Stomach (tissue), 9 donors: Measurements from ENCODE around the gene MED13L. TPM values are rescaled to one million over a fixed set of nuclear protein-coding genes. Genes with fewer than 3 reads are reported as not detected.

Source experiments
- DNase-seq, 2 donors: peaks; one replicate each; pipeline versions ENCODE4 v3.0.0 to v3.0.0-alpha.2; 2013 to 2019
- H3K27ac ChIP-seq, 5 donors: fragments of 200-600 bp in 4 of 5; sonication (generic) in 4 of 5; one replicate each; pipeline ENCODE4 v1.5.1; 2013 to 2019; ENCODE audit warnings: mild to moderate bottlenecking in 1 of 5, moderate library complexity in 1 of 5
- H3K27me3 ChIP-seq, 3 donors: fragments of 200-600 bp; sonication (generic); one replicate each; pipeline ENCODE4 v1.5.1; 2017 to 2019; ENCODE audit warnings: mixed run types in 1 of 3
- H3K36me3 ChIP-seq, 4 donors: fragments of 200-600 bp; sonication (generic); 1 replicate in 3 of 4; 2 replicates in 1 of 4; pipeline ENCODE4 v1.5.1; 2016 to 2019
- H3K4me1 ChIP-seq, 4 donors: fragments of 200-600 bp; sonication (generic); one replicate each; pipeline ENCODE4 v1.5.1; 2016 to 2019
- H3K4me3 ChIP-seq, 4 donors: fragments of 200-600 bp; sonication (generic) in 3 of 4; one replicate each; pipeline ENCODE4 v1.5.1; 2016 to 2019; ENCODE audit warnings: mild to moderate bottlenecking in 1 of 4
- H3K9me3 ChIP-seq, 4 donors: fragments of 200-600 bp; sonication (generic); one replicate each; pipeline ENCODE4 v1.5.1; 2016 to 2019
- CTCF ChIP-seq, 7 experiments: fragments of 450-650 bp in 4 of 7; fragments of 200-600 bp in 3 of 7; sonication (generic) in 3 of 7; IDR thresholded peaks; one replicate each; pipeline ENCODE4 v1.5.1; 2016 to 2019; ENCODE audit warnings: antibody characterized with exemption in 7 of 7, control low read depth in 2 of 7, mild to moderate bottlenecking in 1 of 7
- EP300 ChIP-seq: sonication (generic); formaldehyde crosslinking; IDR thresholded peaks from one replicate; pipeline ENCODE4 v1.6.1; 2017; ENCODE audit warnings: antibody characterized with exemption
- POLR2A ChIP-seq, 4 donors: fragments of 450-650 bp; IDR thresholded peaks; one replicate each; pipeline ENCODE4 v1.6.1; 2016; ENCODE audit warnings: antibody characterized with exemption in 4 of 4, control low read depth in 2 of 4, mild to moderate bottlenecking in 1 of 4, moderate library complexity in 1 of 4
- POLR2AphosphoS5 ChIP-seq, 3 donors: sonication (generic); formaldehyde crosslinking; IDR thresholded peaks; one replicate each; pipeline ENCODE4 v1.6.1; 2016; ENCODE audit warnings: antibody characterized with exemption in 3 of 3
- WGBS, 5 donors: extraction: QIAGEN DNeasy Blood & Tissue Kit in 3 of 5; methylation state at CpG; one replicate each; pipeline versions ENCODE4 v1.1.5 to v1.1.7; 2013 to 2018; 5-methylcytosine and 5-hydroxymethylcytosine counted together
- intact Hi-C: fragments of 100-400 bp; cut with DNase I; formaldehyde crosslinking; loops from one replicate; pipeline ENCODE4 v1.15.1; 2023; ENCODE audit warnings: low total_unique reads
- polyA plus RNA-seq, 3 donors: library from polyadenylated mRNA; stranded (reverse); fragments of 200-250 nt; gene quantifications; one replicate each; pipeline ENCODE4 v1.2.3, GENCODE V29; 2013
- total RNA-seq, 5 donors: library from RNA; depleted of rRNA; stranded (reverse); fragments of >200 nt; gene quantifications; one replicate each; pipeline versions ENCODE4 v1.1.0 to v1.2.3, GENCODE V29; 2014 to 2016
- donor health status: healthy with polysubstance abuse.
- donor health status: Bipolar disorder and iron deficiency.
- donor health status: healthy.

MED13L gene
- total and polyA plus RNA-seq, 8 donors: 10.4 to 305 (median 72.7) TPM

GRCh38 chr12:115953031-115953430 lies 324.5 kb downstream of the MED13L start:
- Histone ChIP-seq H3K27me3 (no peaks in the 10 kb centered on the region), H3K36me3 (peaks cover 4 to 25% (median 21%) of the 10 kb centered on the region in 4 donors), H3K4me1 (no peaks in the 10 kb centered on the region), H3K4me3 (no peak overlapping the region), H3K9me3 (no peaks in the 10 kb centered on the region), H3K27ac (no peak overlapping the region)
- no peak for DNase-seq
- intact Hi-C loops: no loop called here
- TF ChIP-seq POLR2A (IDR thresholded peaks at IDR 0.05) (no peak), EP300 (no peak), POLR2AphosphoS5 (IDR thresholded peaks at IDR 0.05) (no peak), CTCF (IDR thresholded peaks at IDR 0.05) (no peak)
- WGBS, 5 donors: 89 to 97% (median 91%) methylated on average over 5 to 7 of the region's 7 CpGs

GRCh38 chr12:115950959-115951358 lies 326.5 kb downstream of the MED13L start:
- intact Hi-C loops: no loop called here
- H3K27me3 ChIP-seq: no peaks in the 10 kb centered on the region
- no peaks in the 10 kb centered on the region for H3K4me1 ChIP-seq
- no peak for DNase-seq
- no peak overlapping the region for H3K27ac ChIP-seq
- no peaks in the 10 kb centered on the region for H3K9me3 ChIP-seq
- WGBS, 5 donors: 90 to 95% (median 92%) methylated on average over 9 of the region's 9 CpGs
- peaks cover 0 to 12% (median 8%) of the 10 kb centered on the region in 4 donors for H3K36me3 ChIP-seq
- H3K4me3 ChIP-seq: no peak overlapping the region
- no peak for TF ChIP-seq POLR2A (IDR thresholded peaks at IDR 0.05)
- TF ChIP-seq POLR2AphosphoS5 (IDR thresholded peaks at IDR 0.05): no peak
- TF ChIP-seq CTCF (IDR thresholded peaks at IDR 0.05): no peak
- TF ChIP-seq EP300: no peak

- no peak for DNase-seq
- intact Hi-C loops: no loop called here
- Histone ChIP-seq H3K36me3 (peaks cover 0 to 12% (median 8%) of the 10 kb centered on the region in 4 donors), H3K4me1 (no peaks in the 10 kb centered on the region), H3K4me3 (no peak overlapping the region), H3K27ac (no peak overlapping the region), H3K9me3 (no peaks in the 10 kb centered on the region), H3K27me3 (no peaks in the 10 kb centered on the region)
- 80 to 92% (median 85%) methylated on average over 8 of the region's 8 CpGs for WGBS, 5 donors
- TF ChIP-seq EP300 (no peak), CTCF (IDR thresholded peaks at IDR 0.05) (no peak), POLR2A (IDR thresholded peaks at IDR 0.05) (no peak)
These were observed 327.8 kb downstream of the MED13L start for GRCh38 chr12:115949675-115950074.

GRCh38 chr12:115947696-115948062 lies 329.8 kb downstream of the MED13L start:
- no peak for DNase-seq
- Histone ChIP-seq H3K4me3 (no peak overlapping the region), H3K27me3 (no peaks in the 10 kb centered on the region), H3K27ac (no peak overlapping the region), H3K9me3 (no peaks in the 10 kb centered on the region), H3K36me3 (peaks cover 0 to 12% (median 8%) of the 10 kb centered on the region in 4 donors), H3K4me1 (no peaks in the 10 kb centered on the region)
- WGBS, 5 donors: 77 to 81% (median 78%) methylated on average over 12 of the region's 12 CpGs
- TF ChIP-seq CTCF (IDR thresholded peaks at IDR 0.05) (no peak), POLR2AphosphoS5 (IDR thresholded peaks at IDR 0.05) (no peak), POLR2A (IDR thresholded peaks at IDR 0.05) (no peak), EP300 (no peak)
- intact Hi-C loops: no loop called here
